HFF-Myc (cell line): ENCODE results near the gene FXYD4.

Experiments used
- DNase-seq: peaks from one replicate; pipeline ENCODE4 v3.0.0-alpha.2; 2011; ENCODE audit warnings: low read depth; ENCODE audit errors: extremely low read depth
- H3K4me3 ChIP-seq: replicated peaks from 2 replicates; pipeline ENCODE4 v1.5.1; 2011; ENCODE audit warnings: low read depth, mild to moderate bottlenecking, control low read depth, low read length
- TF ChIP-seq, protein P1 (sequence below): IDR thresholded peaks from 2 replicates; pipeline ENCODE4 v1.5.1; 2012; ENCODE audit warnings: mild to moderate bottlenecking, low read depth, low read length, control low read depth; ENCODE audit errors: missing control alignments

FXYD4 gene

DNA sequence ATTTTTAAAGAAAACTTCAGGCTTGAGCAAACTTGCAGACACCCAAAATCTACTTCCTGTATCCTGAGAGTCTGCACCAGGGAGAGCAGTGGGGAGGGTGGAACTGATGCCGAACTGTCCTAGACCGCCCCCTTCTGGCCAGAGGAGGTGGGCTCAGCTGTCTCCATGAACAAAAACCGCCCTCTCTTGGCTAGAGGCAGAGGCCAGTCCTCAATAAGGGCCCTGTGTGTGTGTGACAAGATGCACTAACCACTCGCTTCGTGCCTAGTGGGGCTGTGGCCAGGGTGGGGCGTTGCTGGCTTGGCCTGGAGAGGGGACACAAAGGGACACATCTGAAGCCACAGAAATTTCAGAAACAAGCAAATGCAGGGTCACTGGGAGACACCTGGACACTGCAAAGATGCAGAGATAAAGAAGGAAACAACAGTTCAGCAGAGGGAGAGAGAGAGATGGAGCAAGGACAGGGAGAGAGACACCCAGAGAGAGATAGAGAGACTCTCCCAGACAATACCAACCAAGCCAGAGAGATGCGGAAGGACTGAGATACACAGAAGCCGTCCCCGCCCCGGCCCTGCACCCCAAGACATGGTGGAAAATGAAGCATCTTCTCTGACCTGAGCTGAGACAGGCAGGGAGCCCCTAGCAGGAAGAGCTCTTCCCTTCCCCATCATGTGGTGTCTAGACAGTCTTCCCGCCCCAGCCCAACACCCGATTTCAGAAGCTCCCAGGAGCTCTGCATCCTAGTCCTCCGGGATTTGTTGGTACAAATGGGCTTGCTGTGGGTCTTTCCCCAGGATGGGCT lies 22.7 kb upstream of the FXYD4 start:
- H3K4me3 ChIP-seq: no peak overlapping the region
- DNase-seq: peak; percentile 45
- TF ChIP-seq, protein P1, sequence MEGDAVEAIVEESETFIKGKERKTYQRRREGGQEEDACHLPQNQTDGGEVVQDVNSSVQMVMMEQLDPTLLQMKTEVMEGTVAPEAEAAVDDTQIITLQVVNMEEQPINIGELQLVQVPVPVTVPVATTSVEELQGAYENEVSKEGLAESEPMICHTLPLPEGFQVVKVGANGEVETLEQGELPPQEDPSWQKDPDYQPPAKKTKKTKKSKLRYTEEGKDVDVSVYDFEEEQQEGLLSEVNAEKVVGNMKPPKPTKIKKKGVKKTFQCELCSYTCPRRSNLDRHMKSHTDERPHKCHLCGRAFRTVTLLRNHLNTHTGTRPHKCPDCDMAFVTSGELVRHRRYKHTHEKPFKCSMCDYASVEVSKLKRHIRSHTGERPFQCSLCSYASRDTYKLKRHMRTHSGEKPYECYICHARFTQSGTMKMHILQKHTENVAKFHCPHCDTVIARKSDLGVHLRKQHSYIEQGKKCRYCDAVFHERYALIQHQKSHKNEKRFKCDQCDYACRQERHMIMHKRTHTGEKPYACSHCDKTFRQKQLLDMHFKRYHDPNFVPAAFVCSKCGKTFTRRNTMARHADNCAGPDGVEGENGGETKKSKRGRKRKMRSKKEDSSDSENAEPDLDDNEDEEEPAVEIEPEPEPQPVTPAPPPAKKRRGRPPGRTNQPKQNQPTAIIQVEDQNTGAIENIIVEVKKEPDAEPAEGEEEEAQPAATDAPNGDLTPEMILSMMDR: peak; percentile 98

DNA sequence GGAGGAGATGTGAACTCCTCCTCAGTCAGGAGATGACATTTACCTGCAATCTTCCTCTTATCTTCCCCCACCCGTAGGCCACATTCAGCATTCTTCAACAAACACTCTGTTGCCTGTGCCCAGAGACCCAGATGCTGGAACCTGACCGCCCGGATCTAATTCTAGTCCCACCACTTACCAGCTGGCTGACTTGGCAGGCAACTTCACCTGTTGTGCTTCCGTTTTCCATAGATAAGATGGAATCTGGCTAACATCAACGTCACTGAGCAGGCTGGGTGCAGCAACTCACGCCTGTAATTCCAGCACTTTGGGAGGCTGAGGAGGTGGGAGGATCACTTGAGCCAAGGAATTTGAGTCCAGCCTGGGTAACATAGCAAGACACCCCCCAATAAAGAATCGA lies 21.3 kb upstream of the FXYD4 start:
- TF ChIP-seq, protein P1: no peak
- no peak for DNase-seq
- H3K4me3 ChIP-seq: no peak overlapping the region

DNA sequence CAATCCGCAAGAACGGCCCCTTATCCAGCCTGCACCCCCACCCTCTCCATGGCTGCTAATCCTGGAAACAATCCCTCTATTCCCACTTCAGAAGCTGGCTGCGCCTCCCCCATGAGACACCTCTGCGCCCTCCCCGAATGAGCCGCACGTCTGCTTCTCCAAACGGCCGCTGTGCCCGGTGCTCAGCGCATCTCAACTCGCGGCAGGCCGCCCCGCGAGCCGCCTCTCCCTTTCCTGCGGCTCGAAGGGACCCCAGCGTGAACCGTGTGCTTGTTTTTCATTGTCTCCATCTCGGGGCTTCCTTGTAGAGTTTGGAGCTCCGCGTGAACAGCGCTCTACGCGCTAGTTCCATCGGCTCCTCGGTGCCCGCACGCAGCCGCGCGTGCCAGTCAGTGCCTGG lies 20.8 kb upstream of the FXYD4 start:
- no peak overlapping the region for H3K4me3 ChIP-seq
- no peak for DNase-seq
- TF ChIP-seq, protein P1: no peak

DNA sequence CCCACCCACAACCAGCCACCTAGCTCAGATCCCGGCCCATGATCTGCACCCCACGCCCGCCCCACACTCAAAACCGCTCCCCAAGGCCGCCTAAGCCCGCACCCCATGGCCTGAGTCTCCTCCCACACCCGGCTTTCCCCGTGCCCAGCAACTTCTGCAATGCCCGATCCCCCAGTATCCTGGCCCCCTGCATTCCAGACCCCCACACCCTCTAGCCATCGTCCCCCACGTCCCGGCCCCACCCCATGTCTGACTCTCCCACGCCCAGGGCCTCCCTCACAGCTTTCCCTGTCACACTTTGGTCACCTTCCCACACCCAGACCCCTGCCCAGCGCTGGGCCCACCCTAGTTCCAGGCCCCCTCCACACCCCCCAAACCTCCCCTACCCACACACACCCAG lies 20.1 kb upstream of the FXYD4 start:
- DNase-seq: no peak
- TF ChIP-seq, protein P1: no peak
- no peak overlapping the region for H3K4me3 ChIP-seq

DNA sequence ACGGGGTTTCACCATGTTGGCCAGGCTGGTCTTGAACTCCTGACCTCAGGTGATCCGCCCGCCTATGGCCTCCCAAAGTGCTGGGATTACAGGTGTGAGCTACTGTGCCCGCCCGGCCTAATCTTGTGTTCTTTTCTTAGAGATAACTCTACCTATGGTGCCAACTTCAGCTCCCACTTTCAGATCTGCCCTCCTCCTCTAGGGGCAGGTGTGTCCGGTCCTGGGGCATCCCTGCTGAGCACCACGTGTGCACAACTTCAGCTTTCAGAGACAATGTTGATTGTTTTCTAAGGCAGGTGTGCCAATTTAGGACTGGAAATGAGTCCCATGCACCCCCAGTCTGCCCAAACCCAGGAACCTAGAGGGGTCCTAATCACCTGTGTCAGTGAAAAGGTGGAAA lies 18.5 kb upstream of the FXYD4 start:
- no peak for DNase-seq
- no peak overlapping the region for H3K4me3 ChIP-seq
- TF ChIP-seq, protein P1: no peak

DNA sequence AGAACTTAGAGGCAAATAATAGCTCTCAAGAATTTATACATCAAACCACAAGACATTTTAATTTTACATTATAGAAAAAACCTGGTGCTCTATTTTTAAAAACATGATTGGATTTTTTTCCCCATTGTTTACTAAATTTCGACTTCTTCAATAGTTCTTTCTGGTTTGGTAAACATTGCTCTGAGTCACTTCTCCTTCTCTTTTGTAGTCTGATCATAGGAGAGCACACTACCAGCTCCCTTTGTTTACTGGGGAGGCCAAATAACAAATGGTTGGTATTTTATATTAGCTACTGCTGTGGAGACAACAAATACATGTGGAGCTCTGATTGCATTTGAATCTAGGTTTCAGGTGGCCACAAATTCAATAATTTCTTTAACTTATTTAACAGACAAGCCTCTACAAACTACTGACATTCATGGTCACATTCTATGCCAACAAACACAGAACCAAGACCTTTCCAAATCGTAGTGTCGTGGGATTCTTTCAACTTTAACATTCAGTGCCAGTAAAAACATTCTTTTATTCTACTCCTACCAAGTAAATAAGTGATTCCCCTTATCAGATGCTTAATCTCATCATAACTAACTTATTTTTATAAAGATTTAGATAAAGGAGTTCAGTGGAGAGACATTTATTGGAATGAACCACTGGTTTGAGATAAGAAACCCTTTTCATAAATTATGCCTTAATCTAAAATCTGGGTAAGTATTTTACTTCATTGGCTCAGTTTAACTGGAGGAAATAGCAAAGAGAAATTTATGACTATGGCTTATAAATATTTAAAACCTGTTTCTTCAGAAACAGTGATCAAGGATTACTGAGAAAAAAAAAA lies 17.7 kb upstream of the FXYD4 start:
- H3K4me3 ChIP-seq: no peak overlapping the region
- DNase-seq: no peak
- TF ChIP-seq, protein P1: no peak
